GM19099 (cell line): ENCODE results near the gene TMEM260.

ENCODE experiments used
- POLR2A ChIP-seq: IDR thresholded peaks from 3 replicates; pipeline ENCODE4 v1.6.1; 2011; ENCODE audit warnings: low read depth; ENCODE audit not compliant: insufficient read length; ENCODE audit errors: extremely low read depth

The TMEM260 gene

DNA sequence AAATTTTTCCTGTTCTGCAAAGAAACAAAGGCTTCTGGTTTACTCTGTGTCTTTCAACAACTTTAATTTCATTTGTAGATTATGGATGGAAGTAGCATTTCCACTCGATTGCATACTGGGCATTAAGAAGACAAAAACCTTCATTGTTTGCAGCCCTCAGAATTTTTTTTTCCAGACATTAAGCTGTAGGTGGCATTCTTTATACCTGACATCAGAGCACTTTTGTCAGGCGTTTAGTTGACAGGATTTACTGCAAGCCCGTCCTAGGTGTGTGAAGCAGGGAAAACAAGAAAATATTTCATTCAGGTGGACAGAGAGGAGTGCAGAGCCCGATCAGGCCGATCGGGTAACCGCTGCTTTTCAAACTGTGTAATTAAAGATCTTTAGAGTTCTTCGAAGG is 107.5 kb downstream of the TMEM260 start:
- TF ChIP-seq POLR2A: no peak

DNA sequence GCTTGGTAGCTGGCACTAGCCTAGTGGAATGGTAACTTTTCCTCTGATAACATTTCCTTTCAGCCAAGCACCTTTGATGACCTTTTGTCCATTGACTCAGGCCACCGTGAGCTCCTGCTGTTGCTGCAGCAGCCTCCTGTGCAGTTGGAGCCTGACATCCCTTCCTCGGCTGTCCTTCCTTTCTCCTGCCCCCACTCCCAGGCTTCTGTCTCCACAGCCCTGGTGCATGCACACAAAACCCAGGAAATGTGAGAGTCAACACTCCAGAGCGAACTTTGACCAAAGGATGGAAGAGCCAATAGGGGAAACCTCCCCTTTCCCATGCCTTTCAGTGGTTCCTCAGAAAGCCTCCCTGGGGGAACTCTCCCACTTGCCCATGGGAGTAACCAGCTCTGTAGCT is 115.0 kb downstream of the TMEM260 start:
- no peak for TF ChIP-seq POLR2A
